HepG2 (cell line): ENCODE results near the gene CCDC85C. TPM values are rescaled to one million over a fixed set of nuclear protein-coding genes. Genes with fewer than 3 reads are reported as not detected.

ENCODE experiments used
- ATAC-seq: fragments of 200-7000 bp; cut with Tn5 transposase; 3 replicates; pipeline ENCODE4 v1.9.1; 2020; ENCODE audit warnings: mild to moderate bottlenecking, moderate library complexity
- BruUV-seq: library from RNA; stranded (reverse); fragments of 400-500 nt; replicated peaks from 2 replicates; lab custom pipeline; 2021; lab: Mats Ljungman, UMichigan
- CTCF ChIA-PET: fragments of 300-600 bp; formaldehyde crosslinking; extraction: SDS; loops from one replicate; lab custom pipeline; 2021; ENCODE audit warnings: low total read pairs, inconsistent platforms, low intra/inter-chr PET ratio; lab: Yijun Ruan, JAX
- POLR2A ChIA-PET: fragments of 350-600 bp; sonication (Branson Sonifier 250); formaldehyde crosslinking; loops from one replicate; lab custom pipeline; 2020; ENCODE audit warnings: antibody characterized with exemption, inconsistent platforms; lab: Yijun Ruan, JAX
- DNase-seq: peaks from one replicate; pipeline ENCODE4 v3.0.0-alpha.2; 2015; ENCODE audit warnings: low spot score
- FAIRE-seq: peaks from 3 replicates; lab custom pipeline; 2011; peaks lifted over from hg19 to GRCh38; lab: Jason Lieb, UNC
- H2AFZ ChIP-seq: one replicate; pipeline ENCODE4 v1.6.1; 2011; ENCODE audit warnings: low read length, inconsistent platforms
- H3K27ac ChIP-seq: fragments of 300-600 bp; 3 replicates; pipeline ENCODE4 v1.8.0; 2011; ENCODE audit warnings: mixed run types, mild to moderate bottlenecking, mixed read lengths, low read length, inconsistent platforms; ENCODE audit not compliant: insufficient read depth; ENCODE audit errors: extremely low read length
- H3K27me3 ChIP-seq, 2 experiments: fragments of 200-600 bp in 1 of 2; 2 replicates in 1 of 2; 3 replicates in 1 of 2; pipeline versions ENCODE4 v1.6.0 to v1.8.0; 2011; ENCODE audit warnings: low read length in 2 of 2, mild to moderate bottlenecking in 2 of 2, moderate library complexity in 2 of 2, inconsistent platforms in 1 of 2; ENCODE audit not compliant: insufficient read depth in 2 of 2, control insufficient read depth in 1 of 2
- H3K36me3 ChIP-seq, 2 experiments: fragments of 200-600 bp in 1 of 2; replicated peaks in 1 of 2; 2 replicates in 1 of 2; 3 replicates in 1 of 2; pipeline versions ENCODE4 v1.5.1 to v1.8.0; 2011; ENCODE audit warnings: low read length in 2 of 2, inconsistent platforms in 1 of 2; ENCODE audit not compliant: insufficient read depth in 2 of 2, control insufficient read depth in 1 of 2
- H3K4me1 ChIP-seq: 2 replicates; pipeline ENCODE4 v1.5.1; 2012; ENCODE audit warnings: low read length, inconsistent platforms; ENCODE audit not compliant: insufficient read depth
- H3K4me2 ChIP-seq: 2 replicates; pipeline ENCODE4 v1.6.0; 2011; ENCODE audit warnings: low read depth, low read length, inconsistent platforms
- H3K4me3 ChIP-seq, 3 experiments: fragments of 200-600 bp in 1 of 3; sonication (generic), shearing (Covaris generic) in 1 of 3; replicated peaks in 1 of 3; 2 replicates each; pipeline ENCODE4 v1.5.1; 2011 to 2016; ENCODE audit warnings: low read length in 3 of 3, inconsistent platforms in 2 of 3, low read depth in 2 of 3, mild to moderate bottlenecking in 2 of 3, control low read depth in 1 of 3, mixed read lengths in 1 of 3; ENCODE audit not compliant: insufficient read depth in 1 of 3
- H3K79me2 ChIP-seq: one replicate; pipeline ENCODE4 v1.6.1; 2011; ENCODE audit warnings: low read length, inconsistent platforms; ENCODE audit not compliant: insufficient read depth
- H3K9ac ChIP-seq: 2 replicates; pipeline ENCODE4 v1.6.0; 2011; ENCODE audit warnings: mild to moderate bottlenecking, low read depth, low read length, inconsistent platforms; ENCODE audit not compliant: insufficient read depth
- H3K9me3 ChIP-seq: 2 replicates; pipeline ENCODE4 v1.5.1; 2012; ENCODE audit warnings: mild to moderate bottlenecking, low read length
- H4K20me1 ChIP-seq: 2 replicates; pipeline ENCODE4 v1.6.0; 2011; ENCODE audit warnings: inconsistent platforms, mild to moderate bottlenecking, low read length, moderate library complexity; ENCODE audit not compliant: insufficient read depth
- AGO1 ChIP-seq: fragments of 200-400 bp; formaldehyde crosslinking; IDR thresholded peaks from 2 replicates; pipeline ENCODE4 v1.6.1; 2017; ENCODE audit warnings: mild to moderate bottlenecking, low read depth, low read length, moderate library complexity; ENCODE audit not compliant: poor library complexity, severe bottlenecking
- ARNT2 ChIP-seq: sonication (generic); formaldehyde crosslinking; IDR thresholded peaks from 2 replicates; pipeline ENCODE4 v1.8.0; 2022; ENCODE audit warnings: mild to moderate bottlenecking, low read depth, missing genetic modification reagents, moderate library complexity
- ATF6 ChIP-seq: sonication (generic); formaldehyde crosslinking; conservative IDR thresholded peaks from 2 replicates; pipeline ENCODE4 v1.4.0; 2020; ENCODE audit warnings: missing genetic modification reagents
- KMT2A ChIP-seq: sonication (generic); formaldehyde crosslinking; IDR thresholded peaks from 2 replicates; pipeline ENCODE4 v1.4.0; 2020; ENCODE audit warnings: missing genetic modification reagents
- MBD4 ChIP-seq: IDR thresholded peaks from 2 replicates; pipeline ENCODE4 v1.6.1; 2012; ENCODE audit warnings: low read length, inconsistent platforms, borderline replicate concordance
- NFYB ChIP-seq: sonication (generic); formaldehyde crosslinking; IDR thresholded peaks from 2 replicates; pipeline ENCODE4 v1.4.0; 2020; ENCODE audit warnings: missing genetic modification reagents
- POGK ChIP-seq: sonication (generic); formaldehyde crosslinking; conservative IDR thresholded peaks from 2 replicates; pipeline ENCODE4 v1.8.0; 2022; ENCODE audit warnings: mild to moderate bottlenecking, moderate library complexity, missing genetic modification reagents
- SMARCC2 ChIP-seq: fragments of 450-650 bp; IDR thresholded peaks from 2 replicates; pipeline ENCODE4 v1.6.1; 2017; ENCODE audit warnings: antibody characterized with exemption, mild to moderate bottlenecking
- SOX5 ChIP-seq: IDR thresholded peaks from 2 replicates; pipeline ENCODE4 v1.6.1; 2016; ENCODE audit warnings: borderline replicate concordance
- SPEN ChIP-seq: sonication (generic); formaldehyde crosslinking; IDR thresholded peaks from 2 replicates; pipeline ENCODE4 v1.5.1; 2020; ENCODE audit warnings: low read depth, mild to moderate bottlenecking, missing genetic modification reagents
- TOE1 ChIP-seq: sonication (generic); formaldehyde crosslinking; IDR thresholded peaks from 2 replicates; pipeline ENCODE4 v1.4.0; 2020; ENCODE audit warnings: mild to moderate bottlenecking, missing genetic modification reagents
- ZMYM3 ChIP-seq: sonication (generic); formaldehyde crosslinking; IDR thresholded peaks from 2 replicates; pipeline ENCODE4 v1.5.1; 2020; ENCODE audit warnings: mild to moderate bottlenecking, missing genetic modification reagents
- ZNF12 ChIP-seq: sonication (generic); formaldehyde crosslinking; IDR thresholded peaks from 2 replicates; pipeline ENCODE4 v1.5.0; 2020; ENCODE audit warnings: missing genetic modification reagents
- ZNF558 ChIP-seq: sonication (generic); formaldehyde crosslinking; IDR thresholded peaks from 2 replicates; pipeline ENCODE4 v1.9.0; 2022; ENCODE audit warnings: mild to moderate bottlenecking, missing genetic modification reagents, borderline replicate concordance
- ZNF629 ChIP-seq: sonication (generic); formaldehyde crosslinking; conservative IDR thresholded peaks from 2 replicates; pipeline ENCODE4 v1.5.0; 2020; ENCODE audit warnings: missing genetic modification reagents
- WGBS: methylation state at CpG from one replicate; pipeline ENCODE4 v1.1.6; 2017; ENCODE audit warnings: low lambda C conversion rate; 5-methylcytosine and 5-hydroxymethylcytosine counted together
- in situ Hi-C: cut with HindIII; loops from 2 replicates; pipeline ENCODE4 v1.10.0; 2017; ENCODE audit warnings: low pct_unique_long_range_greater_than_20kb; ENCODE audit not compliant: extremely low pct_ligation_motif_present
- intact Hi-C: fragments of 100-400 bp; cut with micrococcal nuclease; formaldehyde crosslinking; loops from one replicate; pipeline ENCODE4 v1.10.0; 2022; ENCODE audit not compliant: unreplicated experiment
- polyA plus RNA-seq, 8 experiments: library from polyadenylated mRNA; depleted of rRNA in 3 of 8; stranded (reverse) in 7 of 8; unstranded in 1 of 8; fragments of >200 nt; fragmentation: Illumina TruSeq in 4 of 8; extraction: Trizol in 4 of 8; gene quantifications; 2 replicates each; pipeline versions ENCODE4 v1.2.1 to v1.2.3, GENCODE V29; 2011 to 2016; ENCODE audit warnings: low read depth in 4 of 8, missing spikeins in 1 of 8, mixed read lengths in 1 of 8; ENCODE audit not compliant: insufficient read depth in 1 of 8
- total RNA-seq, 5 experiments: library from RNA; depleted of rRNA; stranded (reverse); fragments of >200 nt; fragmentation: Illumina TruSeq; extraction: Trizol; gene quantifications; 2 replicates each; pipeline ENCODE4 v1.2.3, GENCODE V29; 2016; ENCODE audit warnings: low read depth in 1 of 5
- TF ChIP-seq, protein P1 (sequence below): sonication (generic); formaldehyde crosslinking; IDR thresholded peaks from 2 replicates; pipeline ENCODE4 v1.4.0; 2020; ENCODE audit warnings: missing genetic modification reagents, borderline replicate concordance

The CCDC85C gene
- total and polyA plus RNA-seq, 2 of the 13 experiments (the other 11 are each of a cell fraction or from before 2014, with no cell fraction given), result 18.8 to 43.8 TPM

- H3K4me2 ChIP-seq, result no peak overlapping the region
- H2AFZ ChIP-seq, result no peak overlapping the region
- H3K4me1 ChIP-seq, result peaks cover 73% of the 10 kb centered on the region
- no peak overlapping the region for H3K4me3 ChIP-seq
- CTCF ChIA-PET, result interaction anchor here (1.1 kb wide), 1 partner anchor 14 kb away, joined by 4 read pairs; no protein-coding TSS in a partner anchor
- no peak for FAIRE-seq
- no peaks in the 10 kb centered on the region for H3K9me3 ChIP-seq
- POLR2A ChIA-PET, result no interaction called here
- H3K9ac ChIP-seq, result no peak overlapping the region
- in situ Hi-C loops (no loop called here), intact Hi-C loops (no loop called here)
- no peak for DNase-seq
- 96% methylated on average over 22 of the region's 26 CpGs for WGBS
- no peak for ATAC-seq
- H4K20me1 ChIP-seq, result peaks cover 44% of the 10 kb centered on the region
- no peaks in the 10 kb centered on the region; a peak in 1 of 5 replicates for H3K27me3 ChIP-seq
- H3K36me3 ChIP-seq, result peaks cover 3 to 11% of the 10 kb centered on the region in 2 experiments; a peak in 3 of 5 replicates
- BruUV-seq, result no TSS peak
- H3K27ac ChIP-seq, result no peak overlapping the region
- peaks cover 91% of the 10 kb centered on the region for H3K79me2 ChIP-seq
- no peak for TF ChIP-seq POGK (CRISPR knock-in tag)
- no peak for TF ChIP-seq KMT2A (CRISPR knock-in tag)
- no peak for TF ChIP-seq TOE1 (CRISPR knock-in tag)
- TF ChIP-seq MBD4, result no peak
- no peak for TF ChIP-seq ZNF558 (CRISPR knock-in tag)
- TF ChIP-seq NFYB (CRISPR knock-in tag), result no peak
- TF ChIP-seq ATF6, result no peak
- peak; percentile 50 for TF ChIP-seq ZNF629
- no peak for TF ChIP-seq SOX5 (CRISPR knock-in tag)
- TF ChIP-seq ZNF12, result no peak
- TF ChIP-seq, protein P1, sequence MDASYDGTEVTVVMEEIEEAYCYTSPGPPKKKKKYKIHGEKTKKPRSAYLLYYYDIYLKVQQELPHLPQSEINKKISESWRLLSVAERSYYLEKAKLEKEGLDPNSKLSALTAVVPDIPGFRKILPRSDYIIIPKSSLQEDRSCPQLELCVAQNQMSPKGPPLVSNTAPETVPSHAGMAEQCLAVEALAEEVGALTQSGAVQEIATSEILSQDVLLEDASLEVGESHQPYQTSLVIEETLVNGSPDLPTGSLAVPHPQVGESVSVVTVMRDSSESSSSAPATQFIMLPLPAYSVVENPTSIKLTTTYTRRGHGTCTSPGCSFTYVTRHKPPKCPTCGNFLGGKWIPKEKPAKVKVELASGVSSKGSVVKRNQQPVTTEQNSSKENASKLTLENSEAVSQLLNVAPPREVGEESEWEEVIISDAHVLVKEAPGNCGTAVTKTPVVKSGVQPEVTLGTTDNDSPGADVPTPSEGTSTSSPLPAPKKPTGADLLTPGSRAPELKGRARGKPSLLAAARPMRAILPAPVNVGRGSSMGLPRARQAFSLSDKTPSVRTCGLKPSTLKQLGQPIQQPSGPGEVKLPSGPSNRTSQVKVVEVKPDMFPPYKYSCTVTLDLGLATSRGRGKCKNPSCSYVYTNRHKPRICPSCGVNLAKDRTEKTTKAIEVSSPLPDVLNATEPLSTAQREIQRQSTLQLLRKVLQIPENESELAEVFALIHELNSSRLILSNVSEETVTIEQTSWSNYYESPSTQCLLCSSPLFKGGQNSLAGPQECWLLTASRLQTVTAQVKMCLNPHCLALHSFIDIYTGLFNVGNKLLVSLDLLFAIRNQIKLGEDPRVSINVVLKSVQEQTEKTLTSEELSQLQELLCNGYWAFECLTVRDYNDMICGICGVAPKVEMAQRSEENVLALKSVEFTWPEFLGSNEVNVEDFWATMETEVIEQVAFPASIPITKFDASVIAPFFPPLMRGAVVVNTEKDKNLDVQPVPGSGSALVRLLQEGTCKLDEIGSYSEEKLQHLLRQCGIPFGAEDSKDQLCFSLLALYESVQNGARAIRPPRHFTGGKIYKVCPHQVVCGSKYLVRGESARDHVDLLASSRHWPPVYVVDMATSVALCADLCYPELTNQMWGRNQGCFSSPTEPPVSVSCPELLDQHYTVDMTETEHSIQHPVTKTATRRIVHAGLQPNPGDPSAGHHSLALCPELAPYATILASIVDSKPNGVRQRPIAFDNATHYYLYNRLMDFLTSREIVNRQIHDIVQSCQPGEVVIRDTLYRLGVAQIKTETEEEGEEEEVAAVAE (CRISPR knock-in tag), result no peak
- TF ChIP-seq ARNT2 (CRISPR knock-in tag), result no peak
- TF ChIP-seq SPEN (CRISPR knock-in tag), result no peak
- no peak for TF ChIP-seq AGO1
- peak; percentile 66; the same call in 1 of the 2 replicates for TF ChIP-seq ZMYM3 (CRISPR knock-in tag)
- no peak for TF ChIP-seq SMARCC2
Measured at GRCh38 chr14:99576761-99577705, 27.0 kb downstream of the CCDC85C start.
